Measurements from ENCODE around the gene MPO. TPM values are rescaled to one million over a fixed set of nuclear protein-coding genes. Genes with fewer than 3 reads are reported as not detected.

Gene MPO, protein sequence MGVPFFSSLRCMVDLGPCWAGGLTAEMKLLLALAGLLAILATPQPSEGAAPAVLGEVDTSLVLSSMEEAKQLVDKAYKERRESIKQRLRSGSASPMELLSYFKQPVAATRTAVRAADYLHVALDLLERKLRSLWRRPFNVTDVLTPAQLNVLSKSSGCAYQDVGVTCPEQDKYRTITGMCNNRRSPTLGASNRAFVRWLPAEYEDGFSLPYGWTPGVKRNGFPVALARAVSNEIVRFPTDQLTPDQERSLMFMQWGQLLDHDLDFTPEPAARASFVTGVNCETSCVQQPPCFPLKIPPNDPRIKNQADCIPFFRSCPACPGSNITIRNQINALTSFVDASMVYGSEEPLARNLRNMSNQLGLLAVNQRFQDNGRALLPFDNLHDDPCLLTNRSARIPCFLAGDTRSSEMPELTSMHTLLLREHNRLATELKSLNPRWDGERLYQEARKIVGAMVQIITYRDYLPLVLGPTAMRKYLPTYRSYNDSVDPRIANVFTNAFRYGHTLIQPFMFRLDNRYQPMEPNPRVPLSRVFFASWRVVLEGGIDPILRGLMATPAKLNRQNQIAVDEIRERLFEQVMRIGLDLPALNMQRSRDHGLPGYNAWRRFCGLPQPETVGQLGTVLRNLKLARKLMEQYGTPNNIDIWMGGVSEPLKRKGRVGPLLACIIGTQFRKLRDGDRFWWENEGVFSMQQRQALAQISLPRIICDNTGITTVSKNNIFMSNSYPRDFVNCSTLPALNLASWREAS
- total RNA-seq, result not detected in 2 replicates

DNA sequence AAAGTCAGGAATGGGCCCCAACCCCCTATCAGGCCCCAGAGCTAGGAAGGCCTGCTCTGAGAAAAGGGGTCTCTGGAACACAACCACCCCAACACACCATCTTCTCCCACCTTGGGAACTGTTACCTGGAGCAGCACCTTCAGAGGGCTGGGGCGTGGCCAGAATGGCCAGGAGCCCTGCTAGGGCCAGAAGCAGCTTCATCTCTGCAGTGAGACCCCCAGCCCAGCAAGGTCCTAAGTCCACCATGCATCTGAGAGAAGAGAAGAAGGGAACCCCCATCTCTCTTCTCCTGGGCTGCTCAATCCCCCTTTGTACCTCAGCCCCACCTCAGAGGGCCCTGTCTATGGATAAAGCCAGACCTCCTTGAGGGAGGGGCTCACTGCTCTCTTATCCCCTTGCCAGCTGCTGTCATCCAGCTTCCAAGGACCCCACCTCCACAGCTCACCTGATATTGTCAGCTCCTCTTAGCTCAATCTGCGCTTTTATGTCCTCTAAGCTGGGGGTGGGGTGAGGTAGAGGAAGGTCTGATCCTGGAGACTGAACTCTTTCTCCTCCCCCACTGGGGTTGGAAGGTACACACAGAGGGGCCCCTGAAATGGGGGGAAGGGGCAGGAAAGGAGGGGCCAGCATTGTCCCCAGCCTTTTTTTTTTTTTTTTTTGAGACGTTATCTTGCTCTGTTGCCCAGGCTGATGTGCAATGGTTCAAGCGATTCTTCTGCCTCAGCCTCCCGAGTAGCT is at the start of gene MPO:
Gene MPO, minus strand, starts transcription at position 456 of the 738 bp plus-strand sequence. Its CDS starts 177 bp downstream, at position 279.

DNA sequence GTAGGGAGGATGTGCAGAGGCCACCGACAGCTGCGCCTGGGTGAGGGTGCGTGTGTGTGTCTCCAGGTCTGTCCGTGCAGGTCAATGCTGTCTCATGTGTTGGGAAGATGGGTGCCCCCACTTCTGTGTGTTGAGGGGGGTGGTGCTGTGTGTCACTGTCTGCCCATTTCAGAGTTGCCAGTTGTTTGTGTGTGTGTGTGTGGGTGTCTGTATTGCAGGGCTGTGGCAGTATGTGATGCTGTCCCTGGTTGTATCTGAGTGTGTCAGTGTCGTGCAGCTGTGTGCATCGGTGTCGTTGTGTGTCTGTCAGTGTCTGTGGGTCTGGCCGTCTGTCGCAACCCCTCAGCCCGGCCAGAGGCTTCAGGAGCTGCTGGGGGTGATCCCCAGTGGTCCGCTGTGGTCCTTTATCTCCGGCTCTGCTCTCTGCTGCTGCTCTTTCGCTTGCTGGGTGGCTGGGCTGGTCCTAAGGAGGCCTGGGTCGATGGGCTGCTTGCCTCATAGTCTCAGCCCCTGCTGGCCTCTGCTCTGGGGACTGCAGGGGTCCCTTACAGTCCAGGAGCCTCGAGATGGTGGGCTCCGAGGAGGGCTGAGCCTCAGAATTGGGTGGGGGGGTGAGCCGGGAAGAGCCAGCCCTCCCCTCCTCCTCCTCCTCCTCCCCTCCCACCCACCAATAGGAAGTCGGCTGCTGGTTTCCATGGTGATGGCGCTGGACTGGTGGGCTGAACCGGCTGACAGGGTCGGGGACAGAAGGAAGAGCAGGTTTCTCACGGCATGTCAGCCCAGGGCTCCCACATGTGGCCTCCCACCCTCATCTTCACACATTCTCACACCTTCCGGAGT is 47.7 kb upstream of the MPO start, which contains the start of gene TSPOAP1:
Gene TSPOAP1, minus strand, starts transcription at position 601 of the 840 bp plus-strand sequence. CDS start 875 bp downstream, outside the sequence.

DNA sequence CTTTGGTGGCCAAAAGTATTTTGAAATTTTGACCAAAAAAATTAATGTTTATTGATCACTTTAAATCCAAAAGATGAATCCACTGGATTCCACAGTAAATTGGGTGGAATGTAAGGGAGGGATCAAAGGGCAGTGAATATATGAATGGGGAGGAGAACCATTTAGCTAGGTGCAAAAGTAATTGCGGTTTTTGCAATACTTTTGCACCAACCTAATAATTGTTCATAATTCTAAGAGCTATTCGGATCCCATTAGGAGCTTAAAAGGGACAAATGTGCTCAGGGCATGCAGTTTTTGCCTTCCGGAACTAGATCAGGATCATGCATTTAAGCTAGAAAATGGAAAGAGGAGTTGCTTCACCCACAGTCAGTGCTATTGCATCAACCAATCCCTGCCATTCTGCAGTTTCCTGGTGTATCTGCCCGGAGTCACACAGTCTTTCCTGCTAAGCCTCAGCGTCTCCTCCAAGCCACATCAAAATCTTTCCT is 42.5 kb downstream of the MPO start, which contains the start of gene LPO:
Gene LPO, plus strand, starts transcription at position 438 of the 488 bp plus-strand sequence. CDS start 4,396 bp downstream, outside the sequence.

Other genes with a start within 250 kb of the MPO start
- 19.4 and 21.7 TPM in 2 replicates for gene DYNLL2, start 197.5 kb downstream of the MPO start, total RNA-seq
- gene OR4D1, start 132.6 kb downstream of the MPO start, total RNA-seq, result not detected in 2 replicates
- gene OR4D2, start 114.0 kb downstream of the MPO start, total RNA-seq, result not detected in 2 replicates
- not detected in 2 replicates for gene EPX, start 88.2 kb downstream of the MPO start, total RNA-seq
- 18.4 and 20.7 TPM in 2 replicates for gene MKS1, start 61.7 kb downstream of the MPO start, total RNA-seq
- not detected in 2 replicates for gene LPO, start 42.4 kb downstream of the MPO start, total RNA-seq
- 0.44 and 4.0 TPM in 2 replicates for gene TSPOAP1, start 47.9 kb upstream of the MPO start, total RNA-seq
- 36.5 and 39.0 TPM in 2 replicates for gene SUPT4H1, start 71.3 kb upstream of the MPO start, total RNA-seq
- gene RNF43, start 136.6 kb upstream of the MPO start, total RNA-seq, result under 0.01 TPM in 1 of 2 replicates, not detected in the other
- gene HSF5, start 207.5 kb upstream of the MPO start, total RNA-seq, result not detected in 2 replicates
- 92.0 and 125 TPM in 2 replicates for gene MTMR4, start 233.7 kb upstream of the MPO start, total RNA-seq

Data from uterine smooth muscle cell (primary cell).